ENCODE measurements around the gene ZNF394.

The ZNF394 gene

GRCh38 chr7:99493823-99494222 is 6.3 kb downstream of the ZNF394 start:
- no peak for DNase-seq (ENCODE audit: low read depth)

GRCh38 chr7:99490878-99491277 is 9.2 kb downstream of the ZNF394 start:
- no peak for DNase-seq (ENCODE audit: low read depth)

- no peak for DNase-seq (ENCODE audit: low read depth)
Observed at GRCh38 chr7:99489235-99489634, 10.8 kb downstream of the ZNF394 start.

GRCh38 chr7:99485094-99485493 is 15.0 kb downstream of the ZNF394 start:
- no peak for DNase-seq (ENCODE audit: low read depth)

- no peak for DNase-seq (ENCODE audit: low read depth)
Observed at GRCh38 chr7:99478464-99479440, 21.3 kb downstream of the ZNF394 start.

GRCh38 chr7:99476107-99476506 is 24.0 kb downstream of the ZNF394 start:
- DNase-seq (ENCODE audit: low read depth) = no peak

- DNase-seq (ENCODE audit: low read depth) = no peak
Observed at GRCh38 chr7:99473315-99473596, 26.8 kb downstream of the ZNF394 start.

- DNase-seq (ENCODE audit: low read depth) = peak; percentile 97
Observed at GRCh38 chr7:99472561-99473314, 27.3 kb downstream of the ZNF394 start, which contains the start of gene ZNF789. Gene ZNF789, plus strand, starts transcription at chr7:99472890. Its CDS starts 3,567 bp downstream, at chr7:99476457.

- no peak for DNase-seq (ENCODE audit: low read depth)
Observed at GRCh38 chr7:99469381-99470065, 30.6 kb downstream of the ZNF394 start.

GRCh38 chr7:99468336-99468918 is 31.7 kb downstream of the ZNF394 start:
- DNase-seq (ENCODE audit: low read depth) = no peak

- DNase-seq (ENCODE audit: low read depth) = no peak
Observed at GRCh38 chr7:99465421-99465768, 34.7 kb downstream of the ZNF394 start.

- no peak for DNase-seq (ENCODE audit: low read depth)
Observed at GRCh38 chr7:99461221-99461620, 38.9 kb downstream of the ZNF394 start.

GRCh38 chr7:99460651-99461050 is 39.4 kb downstream of the ZNF394 start:
- DNase-seq (ENCODE audit: low read depth) = no peak

- no peak for DNase-seq (ENCODE audit: low read depth)
Observed at GRCh38 chr7:99459087-99459486, 41.0 kb downstream of the ZNF394 start.

GRCh38 chr7:99457650-99458493 is 42.2 kb downstream of the ZNF394 start:
- no peak for DNase-seq (ENCODE audit: low read depth)

GRCh38 chr7:99457050-99457649 is 42.9 kb downstream of the ZNF394 start:
- no peak for DNase-seq (ENCODE audit: low read depth)

- DNase-seq (ENCODE audit: low read depth) = no peak
Observed at GRCh38 chr7:99456288-99456687, 43.8 kb downstream of the ZNF394 start.

- DNase-seq (ENCODE audit: low read depth) = no peak
Observed at GRCh38 chr7:99455874-99456273, 44.2 kb downstream of the ZNF394 start.

- DNase-seq (ENCODE audit: low read depth) = no peak
Observed at GRCh38 chr7:99453105-99453504, 47.0 kb downstream of the ZNF394 start.

- DNase-seq (ENCODE audit: low read depth) = no peak
Observed at GRCh38 chr7:99452541-99452940, 47.5 kb downstream of the ZNF394 start.

- DNase-seq (ENCODE audit: low read depth) = no peak
Observed at GRCh38 chr7:99451936-99452335, 48.1 kb downstream of the ZNF394 start.
